Body of pancreas (tissue), 4 donors: ENCODE data around the gene SETBP1.

ENCODE experiments used
- POLR2A ChIP-seq, 3 donors: fragments of 450-650 bp; IDR thresholded peaks; one replicate each; pipeline ENCODE4 v1.6.1; 2016; ENCODE audit warnings: antibody characterized with exemption in 3 of 3, mild to moderate bottlenecking in 2 of 3
- TF ChIP-seq, protein P1 (sequence below), 7 experiments: fragments of 450-650 bp in 4 of 7; fragments of 200-600 bp in 3 of 7; sonication (generic) in 3 of 7; IDR thresholded peaks; one replicate each; pipeline ENCODE4 v1.5.1; 2016 to 2019; ENCODE audit warnings: antibody characterized with exemption in 7 of 7

DNA sequence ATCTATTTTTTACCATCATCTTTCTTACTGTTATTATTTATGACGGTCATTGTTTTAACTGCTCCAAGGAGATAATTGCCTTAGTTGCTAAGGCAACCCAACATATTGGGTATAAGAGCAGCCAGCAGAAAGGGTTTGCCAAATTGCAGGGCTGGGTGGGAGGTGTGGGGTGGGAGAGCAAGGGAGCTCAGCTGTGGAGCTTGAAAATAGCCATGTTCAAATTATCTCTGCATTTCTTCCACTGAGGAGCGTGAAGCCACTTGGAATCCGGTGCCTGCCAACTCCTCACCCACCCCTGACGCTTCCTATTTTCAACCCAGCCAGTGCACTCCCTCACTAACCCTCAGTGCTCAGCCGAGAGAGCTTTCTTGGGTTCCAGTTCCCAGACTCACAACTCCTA is 60.8 kb downstream of the SETBP1 start:
- TF ChIP-seq, protein P1, sequence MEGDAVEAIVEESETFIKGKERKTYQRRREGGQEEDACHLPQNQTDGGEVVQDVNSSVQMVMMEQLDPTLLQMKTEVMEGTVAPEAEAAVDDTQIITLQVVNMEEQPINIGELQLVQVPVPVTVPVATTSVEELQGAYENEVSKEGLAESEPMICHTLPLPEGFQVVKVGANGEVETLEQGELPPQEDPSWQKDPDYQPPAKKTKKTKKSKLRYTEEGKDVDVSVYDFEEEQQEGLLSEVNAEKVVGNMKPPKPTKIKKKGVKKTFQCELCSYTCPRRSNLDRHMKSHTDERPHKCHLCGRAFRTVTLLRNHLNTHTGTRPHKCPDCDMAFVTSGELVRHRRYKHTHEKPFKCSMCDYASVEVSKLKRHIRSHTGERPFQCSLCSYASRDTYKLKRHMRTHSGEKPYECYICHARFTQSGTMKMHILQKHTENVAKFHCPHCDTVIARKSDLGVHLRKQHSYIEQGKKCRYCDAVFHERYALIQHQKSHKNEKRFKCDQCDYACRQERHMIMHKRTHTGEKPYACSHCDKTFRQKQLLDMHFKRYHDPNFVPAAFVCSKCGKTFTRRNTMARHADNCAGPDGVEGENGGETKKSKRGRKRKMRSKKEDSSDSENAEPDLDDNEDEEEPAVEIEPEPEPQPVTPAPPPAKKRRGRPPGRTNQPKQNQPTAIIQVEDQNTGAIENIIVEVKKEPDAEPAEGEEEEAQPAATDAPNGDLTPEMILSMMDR (IDR thresholded peaks at IDR 0.05): no peak
- TF ChIP-seq POLR2A (IDR thresholded peaks at IDR 0.05): no peak
